HepG2 (cell line): Measurements from ENCODE around the gene TRAPPC4. TPM values are rescaled to one million over a fixed set of nuclear protein-coding genes. Genes with fewer than 3 reads are reported as not detected.

Source experiments
- ATAC-seq: fragments of 200-7000 bp; cut with Tn5 transposase; 3 replicates; pipeline ENCODE4 v1.9.1; 2020; ENCODE audit warnings: mild to moderate bottlenecking, moderate library complexity
- BruUV-seq: library from RNA; stranded (reverse); fragments of 400-500 nt; replicated peaks from 2 replicates; lab custom pipeline; 2021; lab: Mats Ljungman, UMichigan
- CTCF ChIA-PET: fragments of 300-600 bp; formaldehyde crosslinking; extraction: SDS; loops from one replicate; lab custom pipeline; 2021; ENCODE audit warnings: low total read pairs, inconsistent platforms, low intra/inter-chr PET ratio; lab: Yijun Ruan, JAX
- POLR2A ChIA-PET: fragments of 350-600 bp; sonication (Branson Sonifier 250); formaldehyde crosslinking; loops from one replicate; lab custom pipeline; 2020; ENCODE audit warnings: antibody characterized with exemption, inconsistent platforms; lab: Yijun Ruan, JAX
- DNase-seq: peaks from one replicate; pipeline ENCODE4 v3.0.0-alpha.2; 2015; ENCODE audit warnings: low spot score
- FAIRE-seq: peaks from 3 replicates; lab custom pipeline; 2011; peaks lifted over from hg19 to GRCh38; lab: Jason Lieb, UNC
- H2AFZ ChIP-seq: one replicate; pipeline ENCODE4 v1.6.1; 2011; ENCODE audit warnings: low read length, inconsistent platforms
- H3K27ac ChIP-seq: fragments of 300-600 bp; 3 replicates; pipeline ENCODE4 v1.8.0; 2011; ENCODE audit warnings: mixed run types, mild to moderate bottlenecking, mixed read lengths, low read length, inconsistent platforms; ENCODE audit not compliant: insufficient read depth; ENCODE audit errors: extremely low read length
- H3K27me3 ChIP-seq, 2 experiments: fragments of 200-600 bp in 1 of 2; 2 replicates in 1 of 2; 3 replicates in 1 of 2; pipeline versions ENCODE4 v1.6.0 to v1.8.0; 2011; ENCODE audit warnings: low read length in 2 of 2, mild to moderate bottlenecking in 2 of 2, moderate library complexity in 2 of 2, inconsistent platforms in 1 of 2; ENCODE audit not compliant: insufficient read depth in 2 of 2, control insufficient read depth in 1 of 2
- H3K36me3 ChIP-seq, 2 experiments: fragments of 200-600 bp in 1 of 2; replicated peaks in 1 of 2; 2 replicates in 1 of 2; 3 replicates in 1 of 2; pipeline versions ENCODE4 v1.5.1 to v1.8.0; 2011; ENCODE audit warnings: low read length in 2 of 2, inconsistent platforms in 1 of 2; ENCODE audit not compliant: insufficient read depth in 2 of 2, control insufficient read depth in 1 of 2
- H3K4me1 ChIP-seq: 2 replicates; pipeline ENCODE4 v1.5.1; 2012; ENCODE audit warnings: low read length, inconsistent platforms; ENCODE audit not compliant: insufficient read depth
- H3K4me2 ChIP-seq: 2 replicates; pipeline ENCODE4 v1.6.0; 2011; ENCODE audit warnings: low read depth, low read length, inconsistent platforms
- H3K4me3 ChIP-seq, 3 experiments: fragments of 200-600 bp in 1 of 3; sonication (generic), shearing (Covaris generic) in 1 of 3; replicated peaks in 1 of 3; 2 replicates each; pipeline ENCODE4 v1.5.1; 2011 to 2016; ENCODE audit warnings: low read length in 3 of 3, inconsistent platforms in 2 of 3, low read depth in 2 of 3, mild to moderate bottlenecking in 2 of 3, control low read depth in 1 of 3, mixed read lengths in 1 of 3; ENCODE audit not compliant: insufficient read depth in 1 of 3
- H3K79me2 ChIP-seq: one replicate; pipeline ENCODE4 v1.6.1; 2011; ENCODE audit warnings: low read length, inconsistent platforms; ENCODE audit not compliant: insufficient read depth
- H3K9ac ChIP-seq: 2 replicates; pipeline ENCODE4 v1.6.0; 2011; ENCODE audit warnings: mild to moderate bottlenecking, low read depth, low read length, inconsistent platforms; ENCODE audit not compliant: insufficient read depth
- H3K9me3 ChIP-seq: 2 replicates; pipeline ENCODE4 v1.5.1; 2012; ENCODE audit warnings: mild to moderate bottlenecking, low read length
- H4K20me1 ChIP-seq: 2 replicates; pipeline ENCODE4 v1.6.0; 2011; ENCODE audit warnings: inconsistent platforms, mild to moderate bottlenecking, low read length, moderate library complexity; ENCODE audit not compliant: insufficient read depth
- ETV5 ChIP-seq: IDR thresholded peaks from 2 replicates; pipeline ENCODE4 v1.6.1; 2018; ENCODE audit warnings: missing biosample characterization, missing genetic modification reagents, inconsistent platforms, borderline replicate concordance
- HMGXB3 ChIP-seq: sonication (generic); formaldehyde crosslinking; IDR thresholded peaks from 2 replicates; pipeline ENCODE4 v1.4.0; 2020; ENCODE audit warnings: missing genetic modification reagents, borderline replicate concordance
- MAFF ChIP-seq: IDR thresholded peaks from 2 replicates; pipeline ENCODE4 v1.6.1; 2011; ENCODE audit warnings: low read depth, low read length, improper control_type of control experiment
- PAX8 ChIP-seq: sonication (generic); formaldehyde crosslinking; IDR thresholded peaks from 2 replicates; pipeline ENCODE4 v1.8.0; 2022; ENCODE audit warnings: mild to moderate bottlenecking, missing genetic modification reagents, borderline replicate concordance
- PITX1 ChIP-seq: sonication (generic); formaldehyde crosslinking; IDR thresholded peaks from 2 replicates; pipeline ENCODE4 v1.5.1; 2020; ENCODE audit warnings: mild to moderate bottlenecking, missing genetic modification reagents
- TFE3 ChIP-seq: IDR thresholded peaks from 2 replicates; pipeline ENCODE4 v1.6.1; 2016
- ZNF280D ChIP-seq: sonication (generic); formaldehyde crosslinking; IDR thresholded peaks from 2 replicates; pipeline ENCODE4 v1.5.1; 2020; ENCODE audit warnings: mild to moderate bottlenecking, missing genetic modification reagents
- ZNF292 ChIP-seq: sonication (generic); formaldehyde crosslinking; IDR thresholded peaks from 2 replicates; pipeline ENCODE4 v1.8.1; 2022; ENCODE audit warnings: mild to moderate bottlenecking, low read depth, missing genetic modification reagents, borderline replicate concordance
- ZNF331 ChIP-seq: sonication (generic); formaldehyde crosslinking; IDR thresholded peaks from 2 replicates; pipeline ENCODE4 v1.4.0; 2020; ENCODE audit warnings: missing genetic modification reagents
- ZNF430 ChIP-seq: sonication (generic); formaldehyde crosslinking; IDR thresholded peaks from 2 replicates; pipeline ENCODE4 v1.9.0; 2021; ENCODE audit warnings: mild to moderate bottlenecking, missing genetic modification reagents
- ZNF431 ChIP-seq: sonication (generic); formaldehyde crosslinking; IDR thresholded peaks from 2 replicates; pipeline ENCODE4 v1.9.0; 2022; ENCODE audit warnings: missing genetic modification reagents, low read depth, mild to moderate bottlenecking, borderline replicate concordance
- WGBS: methylation state at CpG from one replicate; pipeline ENCODE4 v1.1.6; 2017; ENCODE audit warnings: low lambda C conversion rate; 5-methylcytosine and 5-hydroxymethylcytosine counted together
- in situ Hi-C: cut with HindIII; loops from 2 replicates; pipeline ENCODE4 v1.10.0; 2017; ENCODE audit warnings: low pct_unique_long_range_greater_than_20kb; ENCODE audit not compliant: extremely low pct_ligation_motif_present
- intact Hi-C: fragments of 100-400 bp; cut with micrococcal nuclease; formaldehyde crosslinking; loops from one replicate; pipeline ENCODE4 v1.10.0; 2022; ENCODE audit not compliant: unreplicated experiment
- polyA plus RNA-seq, 8 experiments: library from polyadenylated mRNA; depleted of rRNA in 3 of 8; stranded (reverse) in 7 of 8; unstranded in 1 of 8; fragments of >200 nt; fragmentation: Illumina TruSeq in 4 of 8; extraction: Trizol in 4 of 8; gene quantifications; 2 replicates each; pipeline versions ENCODE4 v1.2.1 to v1.2.3, GENCODE V29; 2011 to 2016; ENCODE audit warnings: low read depth in 4 of 8, missing spikeins in 1 of 8, mixed read lengths in 1 of 8; ENCODE audit not compliant: insufficient read depth in 1 of 8
- total RNA-seq, 5 experiments: library from RNA; depleted of rRNA; stranded (reverse); fragments of >200 nt; fragmentation: Illumina TruSeq; extraction: Trizol; gene quantifications; 2 replicates each; pipeline ENCODE4 v1.2.3, GENCODE V29; 2016; ENCODE audit warnings: low read depth in 1 of 5

The TRAPPC4 gene
- total and polyA plus RNA-seq, 2 of the 13 experiments (the other 11 are each of a cell fraction or from before 2014, with no cell fraction given), result 97.4 to 140 TPM

GRCh38 chr11:118979434-118979833 is 39.1 kb upstream of the TRAPPC4 start:
- H3K9ac ChIP-seq, result no peak overlapping the region
- FAIRE-seq, result no peak
- POLR2A ChIA-PET, result no interaction called here
- no TSS peak for BruUV-seq
- H3K4me3 ChIP-seq, result no peak overlapping the region
- no peak for TF ChIP-seq PITX1 (CRISPR knock-in tag)
- no peak for TF ChIP-seq TFE3 (CRISPR knock-in tag)
- TF ChIP-seq ZNF431 (CRISPR knock-in tag), result no peak
- no peak for TF ChIP-seq ETV5 (CRISPR knock-in tag)
- no peak for TF ChIP-seq HMGXB3
- no peak for TF ChIP-seq ZNF280D (CRISPR knock-in tag)
- no peak for TF ChIP-seq ZNF430
- no peak for TF ChIP-seq ZNF331 (CRISPR knock-in tag)
- TF ChIP-seq MAFF, result no peak
- no peak for TF ChIP-seq ZNF292 (CRISPR knock-in tag)
- no peak for TF ChIP-seq PAX8 (CRISPR knock-in tag)
- TF ChIP-seq, all 625 proteins: peak for 0
- ATAC-seq (peak; percentile 66), DNase-seq (no peak)
- Histone ChIP-seq H3K4me2 (no peak overlapping the region), H3K27me3 (peaks cover 0 to 20% of the 10 kb centered on the region in 2 experiments; a peak in 2 of 5 replicates), H3K4me1 (no peaks in the 10 kb centered on the region), H3K27ac (no peak overlapping the region), H3K9me3 (no peaks in the 10 kb centered on the region), H3K79me2 (no peaks in the 10 kb centered on the region), H4K20me1 (no peaks in the 10 kb centered on the region), H2AFZ (no peak overlapping the region), H3K36me3 (no peaks in the 10 kb centered on the region)
- CTCF ChIA-PET, result no interaction called here
- 26% methylated on average over 7 of the region's 9 CpGs for WGBS
- intact Hi-C loops (no loop called here), in situ Hi-C loops (no loop called here)
